Measurements from ENCODE around the gene ATRAID.
"Not testable (repeated sequence)": the region's sequence is repeated elsewhere in the genome, so short reads cannot be mapped to it uniquely, and the experiment has no call there.

Gene ATRAID

DNA sequence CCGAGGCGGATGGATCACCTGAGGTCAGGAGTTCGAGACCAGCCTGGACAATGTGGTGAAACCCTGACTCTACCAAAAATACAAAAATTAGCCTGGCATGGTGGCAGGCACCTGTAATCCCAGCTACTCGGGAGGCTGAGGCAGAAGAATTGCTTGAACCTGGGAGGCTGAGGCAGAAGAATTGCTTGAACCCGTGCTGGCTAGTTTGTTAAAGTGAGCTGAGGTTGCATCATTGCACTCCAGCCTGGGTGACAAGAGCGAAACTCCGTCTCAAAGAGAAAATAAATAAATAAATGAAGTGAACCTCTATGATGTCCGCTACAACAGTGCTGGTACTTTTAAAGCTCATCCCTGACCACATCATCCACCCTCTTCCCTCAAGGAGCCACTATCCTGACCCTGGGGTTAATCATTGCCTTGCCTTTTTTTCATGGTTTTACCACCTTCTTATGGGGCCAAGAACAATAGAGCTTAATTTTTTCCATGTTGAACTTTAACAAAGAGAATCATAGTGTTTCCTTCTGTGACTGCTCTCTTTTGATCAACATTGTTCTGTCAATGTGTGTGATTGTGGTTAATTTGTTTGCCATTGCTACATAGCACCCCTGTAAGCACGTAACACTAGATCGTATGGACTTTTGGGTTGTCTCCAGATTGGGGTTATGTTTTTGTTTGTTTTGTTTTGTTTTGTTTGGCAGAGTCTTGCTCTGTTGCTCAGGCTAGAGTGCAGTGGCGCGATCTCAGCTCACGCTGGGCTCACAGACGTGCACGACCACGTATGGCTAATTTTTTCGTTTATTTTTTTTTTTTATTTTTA, 17.1 kb upstream of the ATRAID start:
- in situ Hi-C loops (cut with MboI; ENCODE audit: low sequenced_read_pairs): no loop called here

DNA sequence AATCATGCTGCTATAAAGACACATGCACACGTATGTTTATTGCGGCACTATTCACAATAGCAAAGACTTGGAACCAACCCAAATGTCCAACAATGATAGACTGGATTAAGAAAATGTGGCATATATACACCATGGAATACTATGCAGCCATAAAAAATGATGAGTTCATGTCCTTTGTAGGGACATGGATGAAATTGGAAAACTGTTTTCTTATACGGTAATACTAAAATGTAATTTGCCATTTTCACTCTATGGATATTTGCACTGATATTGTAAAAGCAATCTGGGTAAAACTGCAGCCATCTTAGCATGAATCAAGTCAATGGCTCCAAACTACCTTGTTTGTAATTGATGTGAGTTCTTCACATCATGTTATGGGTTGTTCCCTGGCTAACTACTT, 16.0 kb upstream of the ATRAID start:
- in situ Hi-C loops (cut with MboI; ENCODE audit: low sequenced_read_pairs): not testable (repeated sequence)

DNA sequence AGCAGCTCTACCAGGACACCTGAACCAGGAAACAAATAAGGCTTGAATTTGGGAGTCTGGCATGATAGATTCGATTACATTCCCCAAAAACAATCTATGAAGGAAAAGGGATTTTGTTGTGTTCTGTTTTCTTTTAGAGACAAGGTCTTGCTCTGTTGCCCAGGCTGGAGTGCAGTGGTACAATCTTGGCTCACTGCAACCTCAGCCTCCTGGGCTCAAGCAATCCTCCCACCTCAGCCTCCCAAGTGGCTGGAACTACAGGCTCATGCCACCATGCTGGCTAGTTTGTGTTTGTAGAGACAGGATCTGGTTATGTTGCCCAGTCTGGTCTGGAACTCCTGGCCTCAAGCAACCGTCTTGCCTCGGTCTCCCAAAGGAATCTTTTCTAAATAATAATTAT, 13.8 kb upstream of the ATRAID start:
- in situ Hi-C loops (cut with MboI; ENCODE audit: low sequenced_read_pairs): not testable (repeated sequence)

DNA sequence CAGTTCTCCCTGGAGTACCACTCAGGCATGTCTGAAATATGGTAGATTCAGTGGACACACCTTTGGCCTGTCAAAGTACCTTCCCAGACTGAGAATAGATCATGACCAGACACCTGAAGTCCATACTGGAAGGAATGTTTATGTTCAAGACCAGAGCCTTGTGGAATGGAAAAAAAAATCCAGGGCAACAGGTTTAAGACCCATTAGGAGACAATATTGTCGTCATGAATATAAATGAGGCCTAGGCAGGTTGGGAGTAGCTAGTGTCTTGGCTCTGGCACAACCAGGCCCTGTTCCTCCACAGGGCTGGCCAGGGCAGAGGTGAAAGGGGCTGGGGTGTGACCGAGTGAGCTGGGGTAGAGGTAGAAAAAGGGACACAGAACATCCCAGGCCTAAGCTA, 13.2 kb upstream of the ATRAID start:
- in situ Hi-C loops (cut with MboI; ENCODE audit: low sequenced_read_pairs): no loop called here

DNA sequence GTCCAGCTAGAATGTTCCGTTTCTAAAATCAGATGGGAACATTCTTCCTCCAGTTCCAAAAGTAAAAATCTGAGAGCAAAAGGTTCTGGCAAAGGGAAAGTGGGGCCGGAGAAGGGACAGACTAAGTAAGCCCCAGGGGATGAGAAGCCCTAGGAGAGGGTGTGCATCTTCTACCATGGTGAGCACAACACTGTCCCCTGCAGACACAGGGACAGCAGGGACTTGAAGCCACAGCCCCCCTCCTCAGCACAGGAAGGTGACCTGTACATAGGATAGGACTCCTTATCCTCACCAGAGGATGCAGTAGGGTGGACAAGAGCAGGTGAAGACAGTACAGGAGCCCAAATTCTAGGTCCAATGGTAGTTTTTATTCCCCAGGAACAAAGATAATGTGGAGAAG, 12.6 kb upstream of the ATRAID start:
- in situ Hi-C loops (cut with MboI; ENCODE audit: low sequenced_read_pairs): no loop called here

DNA sequence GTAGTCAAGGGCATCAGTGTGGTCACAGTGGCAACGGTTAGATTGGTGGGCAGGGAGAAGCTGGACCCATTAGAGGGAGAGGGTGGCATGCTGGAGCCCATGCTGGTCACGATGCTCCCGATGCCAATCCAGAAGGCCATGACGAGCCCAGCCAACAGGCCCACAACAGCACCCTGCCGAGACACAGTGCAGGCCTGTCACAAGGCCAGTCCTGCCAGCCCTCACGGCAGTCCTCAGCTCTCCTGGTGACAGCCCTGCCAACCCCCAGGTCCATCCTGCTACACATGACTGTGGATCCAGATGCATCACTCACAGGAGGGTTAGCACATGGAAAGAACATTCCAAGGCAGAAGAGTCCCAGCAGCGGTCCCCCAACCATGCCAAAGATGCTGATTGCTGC, 10.2 kb upstream of the ATRAID start:
- in situ Hi-C loops (cut with MboI; ENCODE audit: low sequenced_read_pairs): no loop called here

DNA sequence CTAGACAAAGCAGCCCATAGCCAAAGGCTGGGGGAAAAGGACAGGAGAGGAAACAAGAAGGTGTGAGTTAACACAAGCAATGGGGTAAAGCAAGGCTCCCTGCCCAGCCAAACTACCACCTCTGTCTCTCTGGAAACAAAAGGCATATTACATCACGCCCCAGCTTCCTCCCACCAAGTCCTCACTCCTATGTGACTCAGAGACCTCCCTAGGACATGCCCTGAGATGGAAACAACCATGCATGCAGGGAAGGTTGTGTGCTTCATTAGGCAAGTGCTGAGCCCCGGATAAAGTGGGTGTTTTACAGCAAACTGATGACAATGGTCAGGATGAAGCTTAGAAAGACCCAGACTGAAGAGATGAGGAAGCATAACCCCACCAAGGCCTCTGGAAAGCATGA, 9.0 kb upstream of the ATRAID start:
- in situ Hi-C loops (cut with MboI; ENCODE audit: low sequenced_read_pairs): no loop called here

DNA sequence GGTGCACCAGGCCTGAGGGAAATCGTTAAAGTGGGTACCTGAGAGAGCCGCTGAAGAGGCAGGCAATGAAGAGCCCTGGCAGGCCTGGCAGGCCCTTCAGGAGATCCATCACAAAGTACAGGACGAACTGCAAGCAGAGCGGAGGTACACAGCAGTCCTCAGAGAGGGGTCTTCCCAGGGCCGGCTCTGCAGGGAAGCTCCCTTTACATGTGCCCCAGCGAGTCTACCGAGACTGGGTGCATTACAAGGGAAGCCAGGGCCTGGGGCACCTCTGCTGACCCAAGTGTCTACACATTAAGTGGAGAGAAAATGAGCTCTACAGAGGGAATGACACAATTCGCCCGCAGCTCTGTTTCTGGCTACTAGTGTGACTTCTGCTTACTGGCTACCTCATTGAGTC, 8.1 kb upstream of the ATRAID start:
- in situ Hi-C loops (cut with MboI; ENCODE audit: low sequenced_read_pairs): no loop called here

DNA sequence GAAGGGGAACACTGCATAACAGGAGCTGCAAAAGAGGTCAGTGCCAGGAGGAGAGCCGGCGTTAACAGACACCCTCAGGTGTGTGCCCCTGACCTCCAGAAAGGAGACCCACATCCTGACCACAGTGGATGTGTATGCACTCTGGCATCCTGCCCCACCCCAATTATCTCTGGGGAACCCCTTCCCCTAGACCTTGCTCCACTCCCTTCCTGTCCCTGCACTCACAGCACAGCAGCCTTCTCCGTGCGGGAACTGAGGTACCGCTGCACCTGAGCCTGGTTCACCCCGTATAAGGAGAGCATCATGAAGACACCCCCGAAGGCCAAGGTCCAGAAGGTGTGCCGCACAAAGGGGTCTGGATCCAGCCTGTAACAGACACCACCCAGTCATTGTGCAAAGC, 7.3 kb upstream of the ATRAID start:
- in situ Hi-C loops (cut with MboI; ENCODE audit: low sequenced_read_pairs): no loop called here

DNA sequence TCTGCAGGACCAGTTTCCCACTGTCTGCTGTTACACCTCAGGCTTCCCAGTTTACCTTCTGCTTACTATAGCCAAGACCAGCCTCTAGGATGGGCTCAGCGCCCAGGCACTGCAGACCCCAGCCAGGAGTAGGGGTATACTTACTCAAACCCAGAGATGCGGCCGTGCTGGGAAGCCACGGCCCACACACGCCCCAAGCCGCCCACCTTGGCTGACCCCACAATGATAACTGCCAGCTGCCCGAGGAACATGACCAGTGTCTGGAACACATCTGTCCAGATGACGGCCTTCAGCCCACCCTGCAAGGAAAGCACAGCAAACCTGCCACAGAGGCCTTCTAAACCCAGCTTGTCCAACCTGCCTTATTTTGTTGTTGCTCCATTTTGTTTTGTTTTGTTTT, 6.6 kb upstream of the ATRAID start:
- in situ Hi-C loops (cut with MboI; ENCODE audit: low sequenced_read_pairs): no loop called here

DNA sequence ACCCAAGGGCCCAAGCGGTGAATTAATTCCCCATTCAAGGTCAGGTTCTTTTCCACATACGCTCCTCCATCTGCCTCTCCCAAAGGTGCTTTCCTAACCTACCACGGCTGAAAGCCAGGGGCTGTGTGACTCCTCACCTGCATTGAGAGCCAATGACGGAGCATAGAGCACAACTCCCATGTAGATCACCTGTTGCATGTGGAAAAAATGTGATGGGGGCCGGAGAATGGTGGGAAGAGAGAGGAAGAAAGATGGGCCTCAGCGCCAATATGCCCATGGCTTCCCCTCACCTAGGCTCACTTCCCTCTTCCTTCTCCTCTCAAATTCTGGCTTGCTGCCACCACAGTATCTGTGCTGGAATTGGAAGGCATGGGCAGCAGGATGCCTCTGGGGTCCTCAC, 5.5 kb upstream of the ATRAID start:
- in situ Hi-C loops (cut with MboI; ENCODE audit: low sequenced_read_pairs): no loop called here

DNA sequence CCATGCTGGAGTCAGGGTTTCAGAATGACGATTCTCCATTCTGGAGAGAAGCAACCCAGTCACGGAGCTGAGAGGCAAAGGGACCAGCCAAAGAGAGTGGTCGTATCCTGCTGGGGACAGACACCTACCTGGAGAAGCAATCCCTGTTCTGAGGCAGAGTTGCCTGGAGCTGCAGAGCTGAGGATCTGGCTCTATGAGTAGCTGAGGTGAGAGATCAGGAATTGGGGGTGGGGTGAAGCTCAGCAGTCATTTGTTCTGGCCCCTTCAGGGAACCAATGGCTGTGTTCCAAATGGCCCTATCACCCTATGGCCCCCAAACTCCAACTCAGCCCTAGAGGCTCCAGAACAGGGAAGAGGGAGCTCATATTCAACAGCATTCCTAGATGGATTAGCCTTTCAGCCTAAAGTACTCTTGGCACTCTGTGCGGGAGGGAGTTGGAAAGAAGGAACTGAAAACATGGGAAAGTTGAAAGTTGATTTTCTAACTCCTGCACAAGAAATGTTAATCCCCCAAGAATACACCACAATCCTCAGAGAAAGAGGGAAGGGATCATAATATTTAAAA, 3.3 kb upstream of the ATRAID start:
- in situ Hi-C loops (cut with MboI; ENCODE audit: low sequenced_read_pairs): no loop called here

DNA sequence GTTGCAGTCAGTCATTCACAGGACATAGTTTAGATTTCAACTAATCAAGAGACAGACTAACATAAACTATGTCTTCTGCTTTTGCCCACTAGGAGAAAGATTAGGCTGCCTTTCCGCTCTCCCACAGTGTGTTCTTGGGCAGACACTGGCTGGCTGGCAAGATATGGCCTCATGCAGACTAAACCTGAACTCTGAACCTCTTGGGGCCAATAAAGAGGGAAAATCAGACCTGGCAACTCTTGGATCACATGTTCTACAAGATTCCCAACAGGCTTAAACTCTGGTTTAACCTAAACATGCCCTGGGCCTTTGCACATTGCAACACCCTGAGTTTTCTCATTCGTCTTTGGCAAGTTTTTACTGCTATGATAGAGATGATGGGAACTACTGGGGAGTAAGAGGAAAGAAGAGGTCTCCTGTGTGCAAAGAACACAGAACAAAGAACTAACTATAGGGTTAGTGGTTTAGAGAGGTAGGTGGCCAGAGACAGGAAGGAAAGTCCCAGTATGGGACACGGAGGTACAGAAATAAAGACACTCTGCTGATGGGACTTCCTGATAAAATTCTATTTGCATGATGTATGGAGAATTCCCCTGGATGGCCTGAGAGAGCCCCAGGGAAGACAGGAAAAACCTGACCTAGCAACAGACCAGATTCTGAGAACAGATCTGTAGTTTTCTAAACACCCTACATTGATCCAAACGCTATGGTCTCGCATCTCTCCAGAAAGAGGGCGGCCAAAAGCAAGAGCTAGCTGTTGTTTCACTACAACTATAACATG, 2.0 kb upstream of the ATRAID start:
- in situ Hi-C loops (cut with MboI; ENCODE audit: low sequenced_read_pairs): no loop called here

DNA sequence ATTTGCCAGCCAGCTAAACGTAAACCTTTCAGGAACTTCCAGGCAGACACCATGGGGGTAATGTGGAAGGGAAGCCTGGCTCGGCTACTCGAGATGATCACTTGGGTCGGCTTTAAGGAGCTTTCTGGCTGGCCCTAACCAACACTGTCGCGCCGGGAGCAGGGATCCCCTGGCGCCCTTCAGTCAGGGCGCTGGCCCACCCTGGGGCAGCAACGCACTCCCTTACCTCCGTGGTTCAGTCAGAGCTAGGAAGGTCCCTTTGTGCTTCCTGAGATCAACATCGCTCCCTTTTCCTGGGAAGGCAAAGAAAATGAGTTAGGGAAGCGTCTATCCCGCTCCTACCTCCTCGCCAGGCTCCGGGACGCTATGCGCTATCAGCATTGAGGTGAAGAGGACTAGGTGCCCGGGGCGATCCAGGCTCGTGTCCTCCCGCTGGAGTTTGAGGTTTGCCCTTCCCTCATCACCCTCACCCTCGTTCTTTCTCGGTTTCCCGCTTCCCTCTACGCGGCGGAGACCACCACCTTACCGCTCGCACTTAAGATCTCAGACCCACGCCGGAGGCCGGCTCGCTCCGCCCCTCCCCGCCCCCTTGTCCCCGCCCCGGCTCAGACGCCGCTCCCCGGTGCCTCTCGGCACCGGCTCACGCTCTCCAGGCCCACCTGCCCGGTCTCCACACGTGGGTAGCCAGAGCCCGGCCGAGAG, 449 bp upstream of the ATRAID start:
- in situ Hi-C loops (cut with MboI; ENCODE audit: low sequenced_read_pairs): no loop called here

DNA sequence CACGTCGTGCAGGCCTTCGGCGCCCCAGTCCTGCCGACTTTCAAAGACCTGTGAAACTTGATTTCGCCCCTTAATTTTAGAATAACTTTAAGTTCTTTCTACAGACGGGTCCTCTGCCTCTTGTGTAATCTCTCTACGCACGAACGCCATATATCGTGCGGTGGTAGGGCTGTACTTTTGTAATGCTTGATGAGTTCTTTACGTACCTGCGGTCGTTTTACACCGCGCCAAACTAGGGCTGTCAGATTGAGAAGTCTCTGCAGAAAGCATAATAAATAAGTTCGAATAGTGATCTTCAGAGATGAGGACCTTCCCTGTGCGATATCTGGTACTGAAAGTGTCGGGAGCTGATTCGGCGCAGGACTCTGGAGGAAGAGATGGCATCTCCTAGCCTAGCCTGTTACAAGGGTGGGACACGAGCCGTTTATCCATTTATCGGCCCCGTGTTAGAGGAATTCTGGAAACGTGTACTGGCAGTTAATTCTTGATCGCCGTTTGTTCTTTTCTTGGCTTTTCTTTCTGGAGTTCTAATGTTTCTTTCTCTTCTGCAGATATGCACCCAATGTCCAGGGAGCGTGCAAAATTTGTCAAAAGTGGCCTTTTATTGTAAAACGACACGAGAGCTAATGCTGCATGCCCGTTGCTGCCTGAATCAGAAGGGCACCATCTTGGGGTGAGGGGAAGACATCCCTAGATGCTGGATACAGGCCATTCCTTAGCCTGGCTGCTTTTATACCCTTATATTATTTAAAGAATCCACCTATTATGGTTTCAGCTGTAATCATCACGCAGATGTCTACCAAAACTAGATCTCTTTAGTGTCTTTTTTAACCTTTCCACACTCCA, 1.0 kb downstream of the ATRAID start:
- in situ Hi-C loops (cut with MboI; ENCODE audit: low sequenced_read_pairs): no loop called here

DNA sequence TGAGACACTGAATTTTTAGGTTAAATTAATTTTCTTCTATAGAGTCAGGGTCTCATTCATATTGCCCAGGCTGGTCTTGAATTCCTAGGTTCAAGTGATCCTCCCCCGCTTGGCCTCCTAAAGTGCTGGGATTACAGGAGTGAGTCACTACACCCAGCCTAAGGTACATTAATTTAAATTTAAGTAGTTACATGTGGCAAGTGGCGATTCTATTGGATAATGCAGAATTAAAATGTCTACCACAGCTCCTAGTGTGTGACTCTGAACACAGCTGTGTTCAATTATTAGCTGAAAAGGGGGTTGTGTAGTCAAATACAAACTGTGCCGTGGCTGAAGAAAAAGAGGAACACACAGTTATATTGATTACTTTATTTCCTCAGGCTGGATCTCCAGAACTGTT, 3.1 kb downstream of the ATRAID start:
- in situ Hi-C loops (cut with MboI; ENCODE audit: low sequenced_read_pairs): no loop called here

DNA sequence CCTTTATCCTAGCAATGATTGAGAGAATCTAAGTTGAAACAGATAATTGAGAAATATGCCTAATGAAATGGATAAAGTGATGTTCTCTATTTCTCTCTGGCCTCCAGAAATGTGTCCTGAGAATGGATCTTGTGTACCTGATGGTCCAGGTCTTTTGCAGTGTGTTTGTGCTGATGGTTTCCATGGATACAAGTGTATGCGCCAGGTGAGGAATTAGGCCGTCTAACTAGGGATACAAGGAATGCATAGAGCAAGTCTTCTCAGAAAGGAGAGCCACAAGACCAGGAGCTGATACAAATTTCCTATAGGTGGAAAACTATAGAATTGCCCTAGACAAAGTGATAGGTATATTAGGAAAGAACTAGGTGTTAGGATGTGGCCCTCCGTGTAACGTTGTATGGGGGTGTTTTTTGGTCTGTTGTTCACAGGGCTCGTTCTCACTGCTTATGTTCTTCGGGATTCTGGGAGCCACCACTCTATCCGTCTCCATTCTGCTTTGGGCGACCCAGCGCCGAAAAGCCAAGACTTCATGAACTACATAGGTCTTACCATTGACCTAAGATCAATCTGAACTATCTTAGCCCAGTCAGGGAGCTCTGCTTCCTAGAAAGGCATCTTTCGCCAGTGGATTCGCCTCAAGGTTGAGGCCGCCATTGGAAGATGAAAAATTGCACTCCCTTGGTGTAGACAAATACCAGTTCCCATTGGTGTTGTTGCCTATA, 4.7 kb downstream of the ATRAID start:
- in situ Hi-C loops (cut with MboI; ENCODE audit: low sequenced_read_pairs): no loop called here

DNA sequence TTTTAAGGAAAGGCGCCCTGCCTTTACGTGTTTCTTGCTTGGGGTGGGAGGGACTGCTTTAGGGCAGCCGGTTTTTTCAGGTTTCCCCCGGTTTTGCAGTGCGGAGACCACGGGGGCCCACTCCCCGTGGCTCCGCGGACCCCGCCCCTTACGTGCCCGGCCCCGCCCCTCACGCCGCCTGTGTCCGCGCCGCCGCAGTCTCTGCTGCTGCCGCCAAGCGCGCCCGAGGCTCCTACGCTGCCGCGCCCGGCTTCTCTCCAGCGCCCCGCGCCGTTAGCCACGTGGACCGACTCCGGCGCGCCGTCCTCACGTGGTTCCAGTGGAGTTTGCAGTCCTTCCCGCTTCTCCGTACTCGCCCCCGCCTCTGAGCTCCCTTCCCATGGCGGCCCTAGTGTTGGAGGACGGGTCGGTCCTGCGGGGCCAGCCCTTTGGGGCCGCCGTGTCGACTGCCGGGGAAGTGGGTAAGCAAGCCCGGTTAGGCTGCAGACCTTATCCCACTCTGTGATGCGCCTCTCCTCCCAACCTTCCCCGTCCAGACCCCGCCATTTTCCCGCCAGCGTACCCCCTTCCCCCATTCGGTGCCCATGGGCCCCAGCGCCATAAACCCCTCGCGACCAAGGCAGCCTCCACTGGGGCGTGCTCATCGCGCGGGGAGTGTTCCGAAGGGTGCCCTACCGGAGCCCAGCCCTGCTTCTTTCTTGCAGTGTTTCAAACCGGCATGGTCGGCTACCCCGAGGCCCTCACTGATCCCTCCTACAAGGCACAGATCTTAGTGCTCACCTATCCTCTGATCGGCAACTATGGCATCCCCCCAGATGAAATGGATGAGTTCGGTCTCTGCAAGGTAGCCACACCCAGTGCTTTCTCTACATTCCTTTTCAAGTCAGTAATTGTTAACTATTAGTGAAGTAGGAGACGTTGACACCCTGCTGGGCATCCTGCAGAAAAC, 5.6 kb downstream of the ATRAID start, which contains the start of gene CAD:
CAD (plus strand) TSS at position 197 of the 949 bp plus-strand sequence; CDS start at position 380, 183 bp downstream.
- in situ Hi-C loops (cut with MboI; ENCODE audit: low sequenced_read_pairs): no loop called here

DNA sequence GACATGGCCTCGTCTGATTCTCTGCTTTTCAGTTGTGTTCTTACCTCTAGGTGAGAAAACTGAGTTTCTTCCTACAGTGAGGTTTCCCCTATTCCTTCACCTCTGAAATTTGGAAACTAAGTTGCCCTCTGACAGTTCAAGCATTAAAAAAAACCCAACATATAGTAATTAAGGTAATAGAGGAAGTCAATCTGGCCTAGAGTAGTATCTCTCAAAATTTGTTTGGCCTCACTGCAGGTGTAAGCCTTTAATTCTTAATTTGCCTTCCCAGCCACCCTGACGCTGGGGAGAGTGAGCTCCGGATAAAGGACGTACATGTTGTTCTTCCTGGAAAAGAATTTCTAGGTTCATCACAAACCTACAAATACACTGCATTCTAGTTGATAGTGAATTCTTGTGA, 6.8 kb downstream of the ATRAID start:
- in situ Hi-C loops (cut with MboI; ENCODE audit: low sequenced_read_pairs): no loop called here
